NCI-H146 (cell line): ENCODE data around the gene EHBP1.
A peak's percentile ranks its signal among the peaks of the same experiment; 100 is the strongest.
"Not testable (repeated sequence)": the region's sequence is repeated elsewhere in the genome, so short reads cannot be mapped to it uniquely, and the experiment has no call there.

Experiments used
- DNase-seq: peaks from one replicate; lab custom pipeline; 2025; lab: John Stamatoyannopoulos, UW

EHBP1 gene

DNA sequence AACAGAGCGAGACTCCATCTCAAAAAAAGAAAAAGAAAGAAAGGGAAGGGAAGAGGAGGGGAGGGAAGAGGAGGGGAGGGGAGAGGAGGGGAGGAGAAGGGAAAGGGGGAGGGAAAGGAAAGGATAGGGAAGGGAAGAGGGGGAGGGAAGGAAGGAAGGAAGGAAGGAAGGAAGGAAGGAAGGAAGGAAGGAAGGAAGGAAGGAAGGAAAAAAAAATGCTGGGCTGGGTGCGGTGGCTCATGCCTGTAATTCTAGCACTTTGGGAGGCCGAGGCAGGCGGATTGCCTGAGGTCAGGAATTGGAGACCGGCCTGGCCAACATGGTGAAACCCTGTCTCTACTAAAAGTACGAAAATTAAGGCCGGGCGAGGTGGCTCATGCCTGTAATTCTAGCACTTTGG, 314.2 kb downstream of the EHBP1 start:
- DNase-seq, result not testable (repeated sequence)

DNA sequence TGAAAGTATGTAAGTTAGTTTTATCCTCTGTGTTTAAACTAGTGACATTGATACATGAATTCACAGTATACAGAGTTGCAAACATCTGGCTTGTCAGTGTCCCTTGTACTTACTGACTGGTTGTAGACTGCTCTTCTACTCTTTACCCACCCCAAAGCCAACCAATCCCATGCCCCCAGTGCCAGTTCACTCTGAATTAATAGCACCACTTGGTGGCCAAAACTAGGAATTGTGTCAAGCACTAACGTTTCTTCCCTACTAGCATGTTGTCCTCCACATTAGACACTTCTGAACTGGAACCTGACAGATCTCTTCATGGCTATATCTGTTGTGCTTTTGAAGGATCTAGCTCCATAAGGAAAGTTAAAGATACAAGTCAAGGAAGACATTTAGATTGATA, 317.9 kb downstream of the EHBP1 start:
- peak; percentile 11 for DNase-seq

DNA sequence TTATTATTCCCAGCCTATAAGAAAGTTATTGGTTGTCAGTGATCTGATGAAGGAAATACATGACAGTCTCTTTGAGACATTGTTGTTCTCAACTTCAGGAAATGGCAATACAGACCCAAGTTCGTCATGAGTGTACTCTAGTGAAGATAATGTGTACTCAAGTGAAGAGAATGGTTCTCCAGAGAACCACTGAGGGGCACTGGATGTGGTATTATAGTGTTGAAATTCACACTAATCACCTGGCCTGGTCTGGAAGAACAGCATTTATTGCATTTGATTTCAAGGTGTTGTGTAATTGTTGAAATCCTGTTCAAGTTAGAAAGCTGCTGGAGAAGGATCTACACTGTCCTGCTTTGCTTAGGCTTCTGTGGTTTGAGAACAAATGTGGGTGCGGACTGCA, 321.7 kb downstream of the EHBP1 start:
- DNase-seq, result no peak

DNA sequence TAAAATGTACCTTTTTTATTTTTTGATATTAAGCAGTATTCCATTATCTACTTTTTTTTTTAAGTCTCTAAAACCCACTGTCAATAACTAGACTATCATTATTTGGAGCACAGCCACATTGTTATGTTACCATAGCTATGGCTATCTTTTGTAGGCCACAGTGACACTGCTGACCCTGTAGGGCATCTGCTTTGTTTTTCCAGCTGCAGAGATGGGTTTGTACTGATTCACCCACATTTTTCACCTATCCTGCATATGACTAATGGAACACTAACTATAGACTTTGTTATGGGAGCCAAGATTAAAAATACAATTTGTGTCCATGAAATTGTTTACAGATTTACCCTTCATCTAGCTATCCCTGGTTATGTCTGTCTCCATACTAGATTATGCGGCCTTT, 323.5 kb downstream of the EHBP1 start:
- DNase-seq, result peak; percentile 16

DNA sequence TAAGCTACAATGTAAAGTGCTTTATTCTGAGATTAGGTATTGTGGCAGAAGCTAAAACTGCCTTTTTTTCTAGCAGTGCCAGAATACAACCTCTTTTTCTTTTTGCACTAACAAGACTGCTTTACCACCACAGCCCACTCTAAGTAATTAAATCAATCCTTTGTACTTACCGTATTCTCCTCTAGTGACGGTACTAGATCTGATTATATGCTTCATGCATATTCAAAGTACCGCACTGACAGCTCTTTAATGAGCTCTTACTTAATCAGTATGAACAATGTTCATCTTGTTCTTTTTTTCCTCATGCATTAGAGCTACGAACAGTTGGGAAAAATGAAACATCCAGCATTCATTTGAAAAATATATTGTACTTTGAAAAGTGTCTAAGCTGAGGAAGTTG, 329.0 kb downstream of the EHBP1 start:
- DNase-seq, result no peak

DNA sequence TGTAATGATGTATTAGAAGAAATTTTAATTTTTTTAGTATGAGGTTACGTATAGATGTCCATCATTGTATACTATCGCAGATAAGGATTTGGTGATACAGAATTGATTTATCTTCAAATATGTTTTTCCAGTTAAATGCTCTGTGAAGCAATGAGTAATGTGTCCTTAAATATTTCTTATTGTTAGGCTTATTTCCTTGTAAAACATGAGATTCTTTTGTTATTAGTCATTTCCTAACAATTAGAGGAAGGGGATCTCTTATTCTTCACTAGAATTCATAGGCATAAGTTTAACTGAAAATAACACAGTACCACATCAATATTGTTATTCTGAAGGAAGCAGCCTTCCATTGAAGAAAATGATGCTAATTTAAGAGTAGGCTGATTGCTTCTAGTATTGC, 329.7 kb downstream of the EHBP1 start:
- no peak for DNase-seq

DNA sequence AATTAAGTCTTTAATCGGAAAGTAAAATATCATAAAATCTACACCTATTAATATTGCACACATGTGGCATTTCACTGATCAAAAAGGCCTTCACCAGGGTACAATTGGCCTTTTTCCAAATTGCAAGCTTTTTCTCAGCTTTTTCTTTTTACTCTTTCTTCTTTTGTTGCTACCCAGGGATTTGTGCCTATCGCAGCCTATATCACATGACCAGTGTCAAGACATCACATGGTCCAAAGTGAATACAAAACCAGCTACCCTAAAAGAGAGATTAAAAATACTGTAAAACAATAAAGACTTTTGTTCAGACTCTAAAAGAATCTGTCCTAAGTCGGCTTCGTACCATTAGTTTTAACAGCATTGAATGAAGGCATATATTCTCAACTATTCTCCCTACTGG, 330.1 kb downstream of the EHBP1 start:
- no peak for DNase-seq

DNA sequence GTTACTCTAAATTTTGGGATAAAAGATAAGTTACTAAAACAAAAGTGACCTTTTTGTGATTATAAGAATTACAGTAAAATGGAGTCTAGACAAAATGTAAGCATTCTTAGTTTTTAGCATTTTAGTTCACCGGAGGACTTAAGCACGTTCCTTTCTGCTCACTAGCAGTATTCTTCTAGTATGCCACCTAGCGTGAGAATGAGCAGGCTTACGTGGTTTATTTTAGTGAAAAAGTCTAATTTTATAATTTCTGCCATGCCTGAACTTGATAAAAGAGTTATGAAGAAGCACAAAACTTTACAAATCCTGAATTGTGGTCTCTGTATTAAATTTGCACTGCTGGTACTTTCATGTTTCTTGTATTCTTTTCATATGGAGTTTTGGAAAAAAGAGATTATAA, 332.5 kb downstream of the EHBP1 start:
- DNase-seq, result no peak

DNA sequence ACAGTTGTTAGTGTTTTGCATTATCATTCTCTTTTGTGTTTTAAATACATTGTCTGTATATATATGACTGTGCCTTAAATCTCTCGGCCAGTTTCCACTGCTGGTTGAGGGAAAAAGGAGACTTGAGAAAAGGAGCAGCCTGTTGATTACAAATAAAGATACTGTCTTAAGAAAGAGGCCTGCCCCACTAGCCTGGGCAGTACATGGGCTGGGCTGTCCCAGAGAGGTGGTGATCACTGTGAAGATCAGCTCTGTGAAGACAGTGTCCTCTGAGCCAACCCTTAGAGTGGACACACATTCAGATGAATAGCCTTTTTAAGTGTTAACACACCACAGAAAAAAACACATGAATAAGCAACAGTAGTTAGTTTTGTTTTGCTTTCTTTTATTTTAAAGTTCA, 335.1 kb downstream of the EHBP1 start:
- DNase-seq, result no peak

DNA sequence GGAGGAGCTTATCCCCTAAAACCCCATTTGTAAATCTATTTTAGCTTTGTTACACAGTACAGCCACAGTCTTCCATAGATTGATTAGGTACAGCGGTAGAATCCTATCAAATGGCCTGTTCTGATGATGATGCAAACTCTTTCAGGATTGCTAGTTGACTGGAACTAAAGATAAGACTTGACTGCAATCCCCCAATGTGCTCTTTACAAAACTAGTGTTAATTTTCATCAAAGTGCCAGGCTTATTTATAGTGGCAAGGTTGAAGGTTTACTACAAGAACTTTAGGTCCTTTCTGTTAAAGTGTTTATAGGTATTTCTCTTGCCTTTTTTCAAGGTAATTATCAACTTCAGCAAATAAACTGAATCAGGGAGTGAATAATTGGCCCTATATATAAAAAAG, 336.1 kb downstream of the EHBP1 start:
- DNase-seq, result no peak

DNA sequence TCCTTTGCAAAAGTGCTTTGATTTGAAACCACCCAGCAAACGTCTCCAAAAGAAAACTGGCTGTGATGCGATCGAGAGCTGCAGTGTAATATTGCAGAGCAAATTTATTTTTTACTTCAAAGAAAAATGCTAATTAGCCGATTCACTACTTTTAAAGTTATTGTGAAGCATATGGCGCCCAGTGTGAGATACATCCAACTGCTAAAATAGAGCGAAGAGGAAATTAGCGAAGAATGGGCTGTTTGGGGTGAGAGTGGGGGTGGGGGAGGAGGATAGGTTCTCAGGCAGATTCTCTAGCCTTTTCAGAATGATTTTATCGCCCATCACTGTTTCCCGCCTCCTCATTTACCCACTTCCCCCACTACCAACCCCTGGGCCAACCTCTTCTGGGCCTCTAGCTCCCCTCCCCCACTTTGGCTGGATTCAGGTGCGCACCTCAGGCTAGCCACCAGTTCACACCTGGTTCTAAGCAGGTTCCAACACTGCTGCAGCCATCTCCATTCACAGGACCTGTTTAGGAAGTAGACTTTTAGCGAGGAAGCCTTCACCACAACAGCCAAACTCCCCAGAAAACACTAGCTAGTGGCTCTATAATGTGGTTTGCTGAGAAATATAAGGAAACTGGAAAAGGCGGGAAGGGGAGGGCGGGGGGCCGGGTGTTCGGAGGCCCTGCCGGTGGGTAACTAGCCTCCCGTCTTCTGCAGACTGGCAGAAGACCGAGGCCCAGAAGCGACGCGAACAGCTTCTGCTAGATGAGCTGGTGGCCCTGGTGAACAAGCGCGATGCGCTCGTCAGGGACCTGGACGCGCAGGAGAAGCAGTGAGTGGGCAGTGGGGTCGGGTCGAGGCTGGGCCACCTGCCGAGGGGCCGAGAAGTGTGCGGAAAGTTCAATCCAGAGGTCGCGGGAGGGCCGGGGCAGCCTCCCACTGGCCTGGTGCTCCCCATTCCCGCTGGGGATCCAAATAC, 339.1 kb downstream of the EHBP1 start:
- no peak for DNase-seq

DNA sequence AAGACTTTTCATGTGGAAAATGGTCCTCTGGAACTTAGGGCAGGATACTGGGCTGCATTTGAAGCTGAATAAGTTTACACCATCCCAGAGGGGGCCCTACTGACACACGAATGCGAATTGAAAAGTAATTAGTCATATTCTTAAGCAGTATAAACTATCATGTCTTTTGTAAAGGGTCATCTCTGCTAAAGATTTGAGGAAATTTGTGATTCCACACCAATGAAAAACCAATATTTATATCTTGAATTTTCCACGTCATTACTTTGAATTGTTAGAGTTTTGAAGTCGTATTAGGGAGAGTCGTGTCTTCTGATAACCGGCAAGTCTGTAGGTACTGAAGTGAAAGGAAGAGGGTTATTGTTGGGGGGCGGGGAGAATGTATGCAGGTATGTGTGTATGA, 341.0 kb downstream of the EHBP1 start:
- no peak for DNase-seq

DNA sequence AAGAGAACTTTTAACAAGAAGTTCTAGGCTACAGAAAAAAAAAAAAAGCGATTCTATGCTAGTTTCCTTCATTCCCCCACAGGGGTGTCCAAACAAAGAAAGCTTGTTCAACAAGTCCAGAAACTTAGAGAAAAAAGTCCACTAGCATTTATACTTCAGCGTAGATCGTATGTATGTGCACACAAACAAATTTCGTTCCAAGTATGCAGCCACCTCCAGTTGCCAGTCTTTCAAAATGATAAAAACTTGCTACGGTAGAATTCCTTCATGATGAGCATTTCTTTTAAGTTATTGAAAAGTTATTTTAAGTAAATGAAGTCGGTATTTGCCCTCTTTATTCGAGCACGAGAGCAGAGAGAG, 341.4 kb downstream of the EHBP1 start:
- no peak for DNase-seq

DNA sequence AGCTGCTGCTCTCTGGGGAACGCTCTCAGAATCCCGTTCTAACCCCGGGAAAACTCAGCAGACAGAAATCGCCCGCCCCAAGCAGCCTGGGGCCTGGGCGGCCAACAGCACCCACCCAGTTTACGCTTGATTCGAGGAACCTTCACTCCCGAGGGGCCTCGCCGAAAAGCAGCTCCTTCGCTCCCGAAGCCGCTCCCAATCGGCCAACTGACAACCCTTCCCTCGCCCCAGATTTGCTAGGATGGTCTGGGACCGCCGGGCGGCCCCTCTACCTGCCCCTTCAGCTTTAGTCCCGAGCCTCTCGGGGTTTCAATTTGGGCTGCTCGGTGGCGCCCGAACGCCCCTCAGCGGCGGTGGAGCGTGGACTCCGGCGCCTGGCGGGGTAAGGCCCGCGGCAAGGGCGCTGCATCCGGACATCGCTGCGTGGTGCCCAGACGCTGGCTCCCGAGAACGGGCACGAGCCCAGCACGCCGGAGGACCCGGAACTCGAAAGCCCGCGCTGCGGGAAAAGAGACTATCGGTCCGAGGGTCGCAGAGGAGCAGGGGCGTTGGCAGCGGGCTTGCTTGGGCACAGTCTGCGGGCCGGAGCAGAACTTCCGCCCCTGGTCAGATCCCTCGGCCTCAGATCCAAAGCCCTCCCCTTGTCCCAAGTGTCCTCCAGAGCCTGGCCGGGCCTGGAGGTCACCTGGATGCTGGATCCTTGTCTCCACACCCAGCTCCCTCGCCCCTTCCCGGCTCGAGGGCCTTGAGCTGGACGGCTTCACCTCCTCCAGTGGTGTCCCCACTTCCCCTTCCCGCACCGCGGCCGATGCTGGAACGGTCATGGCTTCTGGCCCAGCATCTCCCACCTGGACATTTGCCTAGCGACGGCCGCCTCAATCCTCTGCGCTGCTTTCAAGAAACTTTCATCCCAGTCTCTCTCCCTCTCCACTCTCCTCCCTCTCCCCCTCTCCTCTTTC, 342.1 kb downstream of the EHBP1 start:
- DNase-seq, result peak; percentile 47

DNA sequence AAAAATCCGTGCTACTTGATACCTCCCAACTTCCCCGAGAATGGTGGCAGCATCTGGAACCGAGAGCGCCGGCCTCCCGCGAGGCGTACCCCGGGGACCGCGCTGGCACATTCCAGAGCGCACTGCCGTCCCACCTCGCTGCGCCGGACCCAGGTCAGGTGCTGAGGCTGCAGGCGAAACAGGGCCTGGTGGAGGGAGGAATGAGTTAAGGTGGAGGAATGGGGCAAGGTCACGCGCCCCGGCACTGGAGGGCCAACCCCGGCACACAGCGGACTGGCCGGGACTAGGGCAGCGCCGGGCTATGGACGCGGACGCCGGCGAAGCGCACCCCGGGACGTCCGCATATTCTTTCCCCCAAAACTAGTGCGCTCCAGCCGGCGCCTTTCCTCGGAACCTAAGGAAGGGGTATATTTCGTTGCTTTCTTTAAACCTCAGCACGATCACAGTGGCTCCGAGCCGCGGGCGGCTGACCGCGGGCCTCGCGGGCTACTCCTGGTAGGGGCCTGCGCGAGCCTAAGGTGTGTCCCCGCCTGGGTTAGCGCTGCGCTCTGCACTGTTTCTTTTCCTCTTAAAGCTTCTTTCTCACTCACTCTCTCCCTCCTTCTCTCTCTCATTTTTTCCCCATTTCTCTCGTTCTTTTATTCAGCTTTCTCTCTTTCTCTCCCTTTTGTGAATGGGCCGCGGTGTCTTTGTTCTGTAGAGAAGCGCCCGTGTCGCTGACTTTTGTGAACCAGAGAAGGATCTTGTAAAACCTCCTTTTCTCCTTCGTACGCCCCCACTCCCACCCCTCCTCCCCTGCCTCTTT, 343.1 kb downstream of the EHBP1 start:
- DNase-seq, result peak; percentile 41

DNA sequence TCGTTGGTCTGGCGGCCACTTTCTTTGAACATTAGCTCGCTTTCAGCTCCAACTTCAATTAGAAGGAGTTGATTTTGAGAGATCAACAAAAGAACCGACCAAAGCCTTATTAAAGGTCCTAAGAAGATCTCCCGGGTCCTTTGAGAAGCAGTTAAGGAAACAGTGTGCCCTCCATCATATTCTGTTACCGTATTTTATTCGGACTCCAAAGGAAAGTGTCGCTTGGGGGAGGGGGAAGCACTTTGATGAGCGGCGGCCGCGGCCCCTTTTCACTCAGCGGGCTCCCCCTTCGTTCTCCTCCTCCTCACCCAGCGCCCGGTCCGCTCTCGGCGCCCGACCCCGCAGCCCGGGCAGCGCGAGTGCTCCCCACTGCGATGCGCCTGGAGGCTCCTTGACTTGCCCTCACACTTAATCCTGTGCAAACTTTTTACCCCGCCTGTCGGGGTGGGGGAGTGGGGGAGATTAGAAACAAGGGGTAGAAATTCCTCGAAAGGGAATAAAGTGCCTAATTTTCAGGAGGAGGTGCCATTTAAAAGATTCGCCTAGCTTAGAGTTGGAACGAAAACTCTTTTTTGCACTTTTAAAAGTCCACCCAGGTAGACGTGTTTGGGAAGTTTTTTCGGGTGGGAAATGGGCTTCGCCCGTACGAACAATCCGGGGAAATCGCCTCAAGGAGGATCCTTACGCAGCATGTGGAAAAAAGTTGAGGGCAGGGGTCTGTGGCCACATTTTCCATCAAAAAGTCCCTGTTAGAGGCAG, 343.9 kb downstream of the EHBP1 start:
- peak; percentile 16 for DNase-seq

DNA sequence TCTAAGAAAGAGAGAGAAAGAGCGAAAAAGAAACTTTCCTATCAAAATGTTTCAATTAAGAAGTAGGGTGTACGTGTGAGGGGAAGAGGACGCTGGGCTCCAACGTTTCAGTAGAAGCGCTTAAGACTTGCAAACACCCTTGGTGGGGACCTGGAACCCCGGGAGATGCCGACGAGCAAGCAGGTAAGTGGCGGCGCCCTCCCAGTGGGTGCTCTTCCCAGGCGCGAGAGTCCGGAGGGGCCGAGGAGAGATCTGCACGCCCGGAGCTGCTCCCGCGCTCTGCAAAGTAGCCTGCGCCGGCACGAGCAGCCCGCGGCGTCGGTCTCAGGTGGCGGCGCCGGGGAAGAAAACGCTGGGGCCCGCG, 344.4 kb downstream of the EHBP1 start:
- no peak for DNase-seq

DNA sequence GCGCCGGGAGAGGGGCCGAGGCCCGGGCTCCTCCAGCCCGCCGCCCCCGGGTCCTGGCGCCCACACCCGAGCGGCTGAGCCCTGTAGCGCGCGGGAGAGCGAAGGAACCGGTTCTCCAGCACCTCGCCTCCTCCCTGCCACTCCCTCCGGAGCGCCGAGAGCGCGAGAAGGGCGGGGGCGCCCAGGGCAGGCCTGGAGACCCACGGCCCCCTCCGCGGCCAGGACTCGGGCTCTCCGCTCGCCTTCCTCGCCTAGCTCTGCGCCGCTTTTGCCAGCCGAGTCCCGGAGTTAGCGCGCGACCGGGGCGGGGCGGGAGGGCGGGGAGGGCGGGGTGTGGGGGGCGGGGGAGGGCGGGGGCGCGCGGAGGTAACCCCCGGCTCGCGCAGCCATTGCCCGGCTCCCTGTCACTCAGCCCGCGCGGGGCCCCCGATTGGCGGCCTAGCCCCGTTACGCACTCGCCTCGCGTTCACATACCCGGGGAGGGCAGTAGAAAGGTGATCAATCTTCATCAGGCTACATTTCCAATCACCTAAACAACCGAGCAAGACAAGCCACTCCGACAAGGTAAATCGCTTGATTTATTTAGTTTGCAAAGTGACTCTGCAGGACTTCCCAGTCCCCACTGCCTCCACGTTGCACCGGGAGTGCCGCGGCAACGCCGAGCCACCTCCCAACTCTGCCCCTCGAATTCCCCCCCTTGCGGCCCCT, 345.0 kb downstream of the EHBP1 start, which contains the start of gene OTX1:
Gene OTX1 (plus strand): TSS at position 497 of the 708 bp plus-strand sequence. CDS start 2,161 bp downstream, outside the sequence.
- peak; percentile 92 for DNase-seq

DNA sequence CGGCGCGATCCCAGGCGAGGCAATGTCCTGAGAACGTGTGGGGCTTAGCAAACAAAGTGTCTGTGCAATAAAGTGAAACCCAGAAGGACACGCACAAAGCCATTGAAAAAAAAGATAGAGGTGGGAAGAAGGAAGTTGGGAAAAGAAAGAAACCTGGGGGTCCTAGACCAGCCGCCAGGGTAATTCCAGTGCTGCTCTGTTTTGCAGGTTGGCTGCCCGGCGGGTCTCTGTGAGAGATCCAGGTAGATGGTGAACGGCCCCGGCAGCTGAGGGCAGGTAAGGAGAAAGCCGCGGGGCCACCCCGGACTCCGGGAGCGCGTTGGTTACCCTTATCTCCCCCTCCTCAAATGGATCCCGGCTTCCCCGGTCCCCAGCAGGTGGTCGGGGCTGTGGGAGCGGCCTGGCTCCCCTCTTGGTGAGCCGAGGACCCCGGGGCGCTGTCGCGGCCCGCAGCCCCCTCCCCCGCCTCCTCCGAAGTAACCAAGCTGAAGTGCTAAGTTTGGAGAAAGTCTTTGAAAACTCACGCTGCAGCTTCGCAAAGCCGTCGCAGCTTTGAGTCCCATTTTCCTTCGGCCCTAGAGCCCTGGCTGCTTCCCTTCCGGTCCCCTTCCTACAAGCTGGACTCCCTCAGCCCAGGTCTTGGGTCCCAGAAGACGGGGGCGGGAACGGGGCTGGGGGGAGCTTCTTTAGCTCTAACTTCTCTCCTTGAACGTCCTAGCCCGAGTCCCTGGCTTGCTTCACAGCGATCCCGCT, 345.7 kb downstream of the EHBP1 start:
- DNase-seq, result peak; percentile 44
